WERI-Rb-1 (cell line): ENCODE data around the gene ZDHHC19.

ENCODE experiments used
- DNase-seq: peaks from one replicate; pipeline ENCODE4 v3.0.0-alpha.2; 2020
- H3K27ac ChIP-seq: fragments of 250-450 bp; sonication (Bioruptor Pico); 2 replicates; pipeline ENCODE4 v1.5.1; 2020; ENCODE audit warnings: mild to moderate bottlenecking, moderate library complexity
- H3K27me3 ChIP-seq: fragments of 250-450 bp; sonication (Bioruptor Pico); 2 replicates; pipeline ENCODE4 v1.5.1; 2021; ENCODE audit warnings: mild to moderate bottlenecking, low read depth, moderate library complexity; ENCODE audit not compliant: insufficient read depth, severe bottlenecking
- H3K36me3 ChIP-seq: fragments of 250-450 bp; sonication (Bioruptor Pico); 2 replicates; pipeline ENCODE4 v1.5.1; 2020; ENCODE audit warnings: mild to moderate bottlenecking, moderate library complexity
- H3K4me3 ChIP-seq: 2 replicates; pipeline ENCODE4 v1.5.1; 2011; ENCODE audit warnings: low read depth, mild to moderate bottlenecking, control low read depth, low read length
- H3K9me3 ChIP-seq: fragments of 250-450 bp; sonication (Bioruptor Pico); 2 replicates; pipeline ENCODE4 v1.5.1; 2021; ENCODE audit warnings: mild to moderate bottlenecking, moderate library complexity; ENCODE audit not compliant: severe bottlenecking
- TF ChIP-seq, protein P1 (sequence below): IDR thresholded peaks from 2 replicates; pipeline ENCODE4 v1.5.1; 2011; ENCODE audit warnings: low read depth, mild to moderate bottlenecking, control low read depth, inconsistent platforms, low read length

The ZDHHC19 gene

DNA sequence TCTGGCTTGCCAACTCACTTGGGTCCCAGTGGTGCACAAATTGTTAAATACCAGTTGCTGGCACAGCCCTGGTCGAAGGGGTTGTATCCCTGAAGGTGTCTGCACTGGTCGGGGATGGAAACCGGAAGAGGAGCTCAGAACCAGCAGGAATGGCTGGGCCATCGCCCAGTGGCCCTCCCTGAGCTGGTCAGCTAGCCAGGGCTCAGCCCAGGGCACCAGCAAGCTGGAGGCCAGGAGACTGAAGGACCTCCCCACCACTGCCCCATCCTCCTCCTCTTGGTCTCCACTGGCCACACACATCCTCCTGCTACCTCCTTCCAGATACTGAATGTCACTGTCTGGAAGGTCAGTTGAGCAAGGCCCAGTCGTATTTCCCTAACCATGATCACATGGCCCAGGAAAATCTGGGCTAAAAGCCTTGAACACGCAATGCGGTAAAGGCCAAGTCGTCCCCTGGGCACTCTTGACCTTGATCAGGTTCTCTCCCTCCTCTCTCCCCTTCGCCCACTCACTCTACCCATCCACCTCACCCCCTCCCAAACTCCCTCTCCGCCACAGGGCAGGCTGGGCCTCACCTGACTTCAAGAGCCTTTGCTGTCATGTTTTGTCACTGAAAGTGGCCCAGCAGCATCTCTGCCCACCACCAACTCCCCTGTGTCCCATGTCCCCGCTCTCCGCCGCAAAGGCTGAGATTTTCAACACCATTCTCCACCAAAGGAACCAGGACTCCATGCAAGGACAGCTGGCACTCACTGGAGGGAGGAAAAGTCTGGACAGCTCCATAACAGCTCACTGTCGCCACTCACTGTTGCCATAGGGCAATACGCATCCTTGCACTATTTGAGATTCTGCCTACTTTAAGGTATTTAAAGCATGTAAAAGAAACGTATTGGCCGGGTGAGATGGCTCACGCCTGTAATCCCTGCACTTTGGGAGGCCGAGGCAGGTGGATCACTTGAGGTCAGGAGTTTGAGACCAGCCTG is 12.1 kb downstream of the ZDHHC19 start:
- no peak overlapping the region for H3K27ac ChIP-seq
- no peaks in the 10 kb centered on the region for H3K36me3 ChIP-seq
- no peaks in the 10 kb centered on the region for H3K27me3 ChIP-seq
- DNase-seq = no peak
- TF ChIP-seq, protein P1, sequence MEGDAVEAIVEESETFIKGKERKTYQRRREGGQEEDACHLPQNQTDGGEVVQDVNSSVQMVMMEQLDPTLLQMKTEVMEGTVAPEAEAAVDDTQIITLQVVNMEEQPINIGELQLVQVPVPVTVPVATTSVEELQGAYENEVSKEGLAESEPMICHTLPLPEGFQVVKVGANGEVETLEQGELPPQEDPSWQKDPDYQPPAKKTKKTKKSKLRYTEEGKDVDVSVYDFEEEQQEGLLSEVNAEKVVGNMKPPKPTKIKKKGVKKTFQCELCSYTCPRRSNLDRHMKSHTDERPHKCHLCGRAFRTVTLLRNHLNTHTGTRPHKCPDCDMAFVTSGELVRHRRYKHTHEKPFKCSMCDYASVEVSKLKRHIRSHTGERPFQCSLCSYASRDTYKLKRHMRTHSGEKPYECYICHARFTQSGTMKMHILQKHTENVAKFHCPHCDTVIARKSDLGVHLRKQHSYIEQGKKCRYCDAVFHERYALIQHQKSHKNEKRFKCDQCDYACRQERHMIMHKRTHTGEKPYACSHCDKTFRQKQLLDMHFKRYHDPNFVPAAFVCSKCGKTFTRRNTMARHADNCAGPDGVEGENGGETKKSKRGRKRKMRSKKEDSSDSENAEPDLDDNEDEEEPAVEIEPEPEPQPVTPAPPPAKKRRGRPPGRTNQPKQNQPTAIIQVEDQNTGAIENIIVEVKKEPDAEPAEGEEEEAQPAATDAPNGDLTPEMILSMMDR = peak; percentile 40; the same call in 1 of the 2 replicates
- H3K4me3 ChIP-seq = no peak overlapping the region
- no peaks in the 10 kb centered on the region for H3K9me3 ChIP-seq

DNA sequence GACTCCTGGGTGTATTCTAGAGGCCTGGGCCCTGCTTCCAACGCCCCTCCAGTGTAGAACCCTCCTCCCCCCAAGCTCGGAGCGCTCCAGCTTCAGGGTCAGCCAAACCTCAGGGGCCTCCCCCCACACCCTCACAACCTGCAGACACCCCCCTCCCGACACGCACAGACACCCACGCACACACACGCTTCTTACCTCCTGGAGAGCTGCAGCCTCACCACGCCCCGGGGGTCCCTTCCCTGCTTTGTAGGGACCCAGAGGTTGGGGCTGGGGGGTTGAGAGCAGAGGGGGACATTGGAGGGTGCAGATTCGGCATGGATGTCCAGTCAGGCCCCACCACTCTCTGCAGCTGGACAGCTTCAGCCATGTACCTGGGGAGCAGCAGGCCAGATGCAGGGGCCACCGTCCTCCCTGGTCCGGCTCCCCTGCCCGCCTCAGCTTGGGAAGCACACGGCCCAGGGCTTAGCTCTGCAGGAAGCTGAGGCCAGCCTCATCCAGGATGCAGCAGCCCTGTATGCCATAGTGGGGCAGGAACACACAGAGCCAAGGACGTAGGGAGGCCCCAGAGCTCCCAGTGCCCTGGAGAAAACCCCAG is 13.0 kb downstream of the ZDHHC19 start:
- no peaks in the 10 kb centered on the region for H3K27me3 ChIP-seq
- no peak for DNase-seq
- no peak overlapping the region for H3K27ac ChIP-seq
- no peaks in the 10 kb centered on the region for H3K36me3 ChIP-seq
- H3K9me3 ChIP-seq = no peaks in the 10 kb centered on the region
- TF ChIP-seq, protein P1 = no peak
- no peak overlapping the region for H3K4me3 ChIP-seq

DNA sequence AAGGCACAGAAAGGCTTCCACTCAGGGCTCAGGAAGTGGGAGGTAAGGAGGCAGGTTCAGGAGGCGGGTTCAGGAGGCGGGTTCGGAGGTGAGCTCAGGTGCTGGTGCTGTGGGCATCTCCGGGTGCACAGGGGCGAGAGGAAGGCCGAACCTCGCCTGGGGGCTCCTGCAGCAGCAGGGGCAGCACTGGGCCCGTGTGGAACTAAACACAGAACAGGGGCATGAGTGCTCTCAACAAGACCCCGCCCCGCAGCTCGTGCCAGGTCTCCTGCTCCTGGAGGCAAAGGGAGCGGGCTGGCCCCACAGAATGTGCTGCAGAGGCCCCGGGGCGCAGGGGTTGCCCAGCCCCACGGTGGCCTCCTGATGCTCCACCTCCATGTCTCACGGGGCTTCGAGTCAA is 13.7 kb downstream of the ZDHHC19 start:
- TF ChIP-seq, protein P1 = no peak
- no peak overlapping the region for H3K27ac ChIP-seq
- no peaks in the 10 kb centered on the region for H3K36me3 ChIP-seq
- no peaks in the 10 kb centered on the region for H3K9me3 ChIP-seq
- no peaks in the 10 kb centered on the region for H3K27me3 ChIP-seq
- DNase-seq = no peak
- H3K4me3 ChIP-seq = no peak overlapping the region

DNA sequence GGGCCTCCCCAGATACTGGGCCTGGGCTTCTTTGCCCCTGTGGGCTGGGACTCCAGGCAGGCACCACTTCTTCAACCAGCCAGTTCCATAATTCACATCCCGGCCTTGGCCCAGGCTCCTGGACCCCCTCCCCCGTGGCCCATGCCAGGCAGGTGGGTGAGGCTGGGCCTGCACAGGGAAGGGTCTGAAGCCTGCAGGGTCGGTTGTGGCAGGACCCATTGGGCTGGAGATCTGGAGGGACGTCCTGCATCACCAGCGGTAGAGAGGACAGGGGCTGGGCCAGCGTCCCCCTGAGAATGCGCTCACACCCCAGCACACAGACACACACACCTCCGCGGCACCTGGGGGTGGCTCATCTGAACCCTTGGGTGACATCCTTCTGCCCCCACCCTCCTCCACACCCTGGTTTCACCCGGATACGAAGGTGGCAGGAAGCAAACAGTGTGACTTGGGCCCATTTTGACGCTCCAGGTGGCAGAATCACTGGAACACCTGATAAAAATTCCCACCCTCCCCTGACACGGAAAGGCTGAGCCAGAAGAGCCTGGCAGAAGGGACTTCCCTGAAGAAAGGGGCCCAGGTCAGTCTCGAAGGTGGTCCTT is 15.4 kb downstream of the ZDHHC19 start:
- Histone ChIP-seq H3K4me3 (no peak overlapping the region), H3K27me3 (no peaks in the 10 kb centered on the region), H3K9me3 (no peaks in the 10 kb centered on the region), H3K36me3 (no peaks in the 10 kb centered on the region), H3K27ac (no peak overlapping the region)
- no peak for DNase-seq
- TF ChIP-seq, protein P1 = no peak

DNA sequence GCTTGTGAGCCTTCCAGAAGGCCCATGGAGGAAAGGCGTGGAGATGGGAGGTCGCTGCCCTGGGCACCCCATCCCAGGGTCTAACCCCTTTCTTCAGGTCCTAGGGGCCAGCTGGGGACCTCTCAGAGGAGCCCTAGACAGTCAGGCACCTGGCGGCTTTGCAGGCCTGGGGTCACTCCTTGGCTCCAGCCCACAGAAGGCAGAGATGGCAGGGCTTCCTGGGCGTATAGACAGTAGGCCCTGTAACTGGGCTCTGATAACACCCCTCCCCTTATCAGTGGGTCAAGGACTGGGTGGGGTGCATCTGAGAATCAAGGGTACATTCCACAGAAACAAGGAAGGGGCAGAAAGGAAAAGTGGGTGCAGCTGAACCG is 16.7 kb downstream of the ZDHHC19 start:
- TF ChIP-seq, protein P1 = no peak
- H3K4me3 ChIP-seq = no peak overlapping the region
- H3K9me3 ChIP-seq = no peaks in the 10 kb centered on the region
- no peaks in the 10 kb centered on the region for H3K36me3 ChIP-seq
- H3K27me3 ChIP-seq = no peaks in the 10 kb centered on the region
- no peak overlapping the region for H3K27ac ChIP-seq
- DNase-seq = no peak
